ENCODE measurements around the gene DENND2D.
"Not testable (repeated sequence)": the region's sequence is repeated elsewhere in the genome, so short reads cannot be mapped to it uniquely, and the experiment has no call there.

The DENND2D gene

DNA sequence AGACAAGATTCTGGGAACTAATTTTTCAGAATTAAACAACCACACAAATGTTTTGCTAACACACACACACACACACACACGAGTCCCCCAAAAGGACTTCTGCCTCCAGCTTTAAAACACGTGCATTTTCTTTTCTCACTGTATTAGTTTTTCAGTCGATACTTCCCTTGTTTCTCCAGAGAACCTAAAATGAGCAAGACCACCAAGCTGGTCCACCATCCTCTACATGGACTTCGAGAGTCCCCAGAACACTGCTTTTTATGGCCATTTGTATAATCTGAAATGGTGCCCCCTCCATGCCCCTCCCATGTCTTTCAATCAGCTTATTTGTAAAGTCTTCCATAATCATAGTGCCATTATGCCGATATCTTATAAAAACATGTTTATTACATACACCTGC lies 16.3 kb upstream of the DENND2D start:
- TF ChIP-seq, protein P1, sequence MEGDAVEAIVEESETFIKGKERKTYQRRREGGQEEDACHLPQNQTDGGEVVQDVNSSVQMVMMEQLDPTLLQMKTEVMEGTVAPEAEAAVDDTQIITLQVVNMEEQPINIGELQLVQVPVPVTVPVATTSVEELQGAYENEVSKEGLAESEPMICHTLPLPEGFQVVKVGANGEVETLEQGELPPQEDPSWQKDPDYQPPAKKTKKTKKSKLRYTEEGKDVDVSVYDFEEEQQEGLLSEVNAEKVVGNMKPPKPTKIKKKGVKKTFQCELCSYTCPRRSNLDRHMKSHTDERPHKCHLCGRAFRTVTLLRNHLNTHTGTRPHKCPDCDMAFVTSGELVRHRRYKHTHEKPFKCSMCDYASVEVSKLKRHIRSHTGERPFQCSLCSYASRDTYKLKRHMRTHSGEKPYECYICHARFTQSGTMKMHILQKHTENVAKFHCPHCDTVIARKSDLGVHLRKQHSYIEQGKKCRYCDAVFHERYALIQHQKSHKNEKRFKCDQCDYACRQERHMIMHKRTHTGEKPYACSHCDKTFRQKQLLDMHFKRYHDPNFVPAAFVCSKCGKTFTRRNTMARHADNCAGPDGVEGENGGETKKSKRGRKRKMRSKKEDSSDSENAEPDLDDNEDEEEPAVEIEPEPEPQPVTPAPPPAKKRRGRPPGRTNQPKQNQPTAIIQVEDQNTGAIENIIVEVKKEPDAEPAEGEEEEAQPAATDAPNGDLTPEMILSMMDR (IDR thresholded peaks at IDR 0.05; ENCODE audit: control insufficient read depth, extremely low read depth, insufficient read depth): no peak
- no peak for DNase-seq (ENCODE audit: low read depth)
- H3K4me3 ChIP-seq (ENCODE audit: low read depth, low read length): no peak overlapping the region

DNA sequence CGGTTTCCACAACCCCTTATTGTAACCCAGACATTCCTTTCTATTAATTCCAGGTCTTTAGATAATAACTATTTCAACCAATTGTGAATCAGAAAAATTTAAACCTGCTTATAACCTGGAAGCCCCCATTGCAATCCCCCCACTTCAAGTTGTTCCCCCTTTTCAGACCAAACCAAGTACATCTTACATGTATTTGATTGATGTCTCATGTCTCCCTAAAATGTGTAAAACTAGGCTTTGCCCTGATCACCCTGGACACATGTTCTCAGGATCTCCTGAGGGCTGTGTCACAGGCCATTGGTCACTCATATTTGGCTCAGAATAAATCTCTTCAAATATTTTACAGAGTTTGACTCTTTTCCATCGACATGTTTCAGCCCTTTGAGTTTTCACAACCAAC lies 14.8 kb upstream of the DENND2D start:
- H3K4me3 ChIP-seq (ENCODE audit: low read depth, low read length); DNase-seq (ENCODE audit: low read depth): not testable (repeated sequence)

DNA sequence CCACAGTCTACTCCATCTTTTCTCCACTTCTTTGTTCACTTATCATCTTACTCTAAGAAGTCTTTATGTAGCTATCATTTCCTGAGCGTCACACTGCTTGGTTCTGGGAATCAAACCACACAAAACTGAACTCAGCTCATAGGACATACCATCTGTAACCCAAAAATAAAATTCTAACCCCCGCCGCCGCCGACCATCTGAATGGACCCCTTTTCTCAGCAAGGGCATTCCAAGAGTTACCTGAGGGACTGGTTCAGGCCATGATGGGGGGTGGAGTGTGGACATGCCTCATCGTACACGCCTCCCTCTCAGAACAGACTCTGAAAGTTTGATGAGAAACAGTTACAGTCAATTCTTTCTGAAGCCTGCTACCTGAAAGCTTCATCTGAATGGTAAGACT lies 14.4 kb upstream of the DENND2D start:
- no peak overlapping the region for H3K4me3 ChIP-seq (ENCODE audit: low read depth, low read length)
- DNase-seq (ENCODE audit: low read depth): no peak

DNA sequence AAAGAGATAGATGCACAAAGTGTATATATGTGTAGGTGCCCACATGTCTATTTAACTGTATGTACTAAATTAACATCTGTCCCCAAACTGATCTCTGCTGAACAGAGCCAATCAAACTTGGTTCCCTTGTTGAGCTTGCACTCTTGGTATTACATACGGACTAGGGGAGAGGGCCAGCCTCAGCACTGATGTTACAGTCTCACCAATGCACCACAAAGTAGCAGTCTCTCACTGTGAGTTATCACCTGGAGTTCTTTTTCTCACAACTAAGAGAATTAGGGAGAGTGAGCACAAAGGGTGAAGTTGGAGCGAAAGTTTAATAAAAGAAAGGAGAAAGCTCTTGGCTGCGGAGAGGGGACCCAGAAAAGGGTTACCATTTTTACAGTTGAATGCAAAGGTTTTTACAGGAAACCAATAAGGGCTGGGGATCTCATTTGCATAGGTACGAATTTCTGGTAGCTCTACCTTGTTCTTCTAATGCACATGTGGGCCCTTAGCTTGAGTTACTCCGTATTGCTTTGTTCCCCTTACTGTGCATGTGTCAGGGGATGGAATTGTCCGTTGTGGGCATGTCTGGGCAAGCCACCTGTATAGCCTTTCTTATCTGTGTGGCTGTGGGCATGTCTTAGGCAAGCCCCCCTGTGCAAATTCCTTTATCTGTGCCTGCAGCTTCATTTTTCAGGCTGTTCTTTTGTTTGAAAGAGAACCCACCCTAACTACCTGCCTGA lies 13.8 kb upstream of the DENND2D start:
- DNase-seq (ENCODE audit: low read depth): no peak

More for the DNA sequence above, 14.4 kb upstream of the DENND2D start:
- TF ChIP-seq, protein P1 (IDR thresholded peaks at IDR 0.05; ENCODE audit: control insufficient read depth, extremely low read depth, insufficient read depth): no peak

DNA sequence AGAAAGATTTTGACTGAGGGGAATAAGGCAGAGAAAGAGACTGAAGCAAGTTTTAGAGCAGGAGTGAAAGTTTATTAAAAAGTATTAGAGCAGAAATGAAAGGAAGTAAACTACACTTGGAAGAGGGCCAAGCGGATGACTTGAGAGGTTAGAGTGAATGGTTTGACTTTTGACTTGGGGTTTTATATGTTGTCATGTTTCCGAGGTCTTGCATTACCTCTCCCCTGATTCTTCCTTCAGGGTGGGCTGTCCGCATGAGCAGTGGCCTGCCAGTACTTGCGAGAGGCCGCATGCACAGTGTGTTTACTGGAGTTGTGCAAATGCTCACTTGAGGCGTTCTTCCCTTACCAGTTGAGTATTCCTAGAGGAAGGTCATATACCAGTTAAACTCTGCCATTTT lies 13.0 kb upstream of the DENND2D start:
- no peak for DNase-seq (ENCODE audit: low read depth)
- TF ChIP-seq, protein P1 (IDR thresholded peaks at IDR 0.05; ENCODE audit: control insufficient read depth, extremely low read depth, insufficient read depth): no peak
- no peak overlapping the region for H3K4me3 ChIP-seq (ENCODE audit: low read depth, low read length)

More for the DNA sequence above, 13.8 kb upstream of the DENND2D start:
- TF ChIP-seq, protein P1 (IDR thresholded peaks at IDR 0.05; ENCODE audit: control insufficient read depth, extremely low read depth, insufficient read depth): no peak
- no peak overlapping the region for H3K4me3 ChIP-seq (ENCODE audit: low read depth, low read length)

DNA sequence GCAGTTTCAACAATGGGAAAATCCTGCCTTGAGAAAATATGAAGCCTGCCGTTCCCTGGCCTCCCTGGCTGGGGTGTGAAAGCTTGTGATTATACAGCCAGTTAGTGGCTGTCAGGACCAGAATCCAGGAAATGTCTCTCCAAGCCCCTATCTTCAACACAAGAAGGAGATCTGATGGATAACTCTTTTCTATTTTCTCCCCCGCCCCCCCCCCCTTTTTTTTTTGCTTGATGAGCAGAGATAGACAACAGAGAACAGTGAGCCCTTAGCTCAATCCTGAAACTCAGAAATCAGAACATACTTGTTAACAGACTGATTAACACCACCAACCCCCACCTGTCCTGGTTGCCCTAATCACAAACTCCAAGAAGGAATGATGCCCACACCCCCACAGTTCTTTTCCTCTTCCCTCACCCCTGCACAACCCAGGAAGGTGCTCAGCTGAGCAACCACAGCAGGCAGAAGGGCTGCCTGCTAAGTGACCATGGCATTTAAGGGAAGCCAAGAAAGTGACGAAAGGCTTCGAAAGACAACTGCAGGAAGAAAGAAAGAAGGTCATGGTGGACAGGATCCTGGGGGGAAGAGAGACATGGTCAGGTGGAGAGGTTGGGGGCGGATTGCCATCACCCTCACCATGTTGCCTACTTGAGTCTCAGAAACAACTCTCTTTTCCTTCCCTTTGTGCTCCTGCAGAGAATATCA lies 12.3 kb upstream of the DENND2D start:
- no peak overlapping the region for H3K4me3 ChIP-seq (ENCODE audit: low read depth, low read length)
- TF ChIP-seq, protein P1 (IDR thresholded peaks at IDR 0.05; ENCODE audit: control insufficient read depth, extremely low read depth, insufficient read depth): no peak
- no peak for DNase-seq (ENCODE audit: low read depth)

DNA sequence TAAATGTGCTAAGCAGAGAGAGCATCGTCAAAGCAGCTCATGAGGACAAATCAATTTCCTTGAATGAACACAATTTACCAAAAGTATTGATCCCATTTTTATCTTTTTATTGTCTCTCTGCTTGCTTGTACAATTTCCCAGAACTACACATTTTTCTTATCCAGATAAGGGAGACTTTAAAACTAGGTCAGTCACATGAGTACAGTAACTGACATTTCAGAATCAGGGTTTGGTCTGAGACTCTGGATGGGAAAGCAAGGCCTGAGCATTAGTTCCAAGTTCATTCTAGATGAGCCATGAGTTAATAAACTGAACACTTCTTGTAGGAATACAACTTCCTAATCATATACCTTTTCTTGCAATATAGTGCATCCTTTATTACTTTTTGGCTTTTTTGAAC lies 11.5 kb upstream of the DENND2D start:
- DNase-seq (ENCODE audit: low read depth): no peak
- TF ChIP-seq, protein P1 (IDR thresholded peaks at IDR 0.05; ENCODE audit: control insufficient read depth, extremely low read depth, insufficient read depth): no peak
- no peak overlapping the region for H3K4me3 ChIP-seq (ENCODE audit: low read depth, low read length)

All from LNCaP clone FGC (cell line).